Stimulated activated CD8-positive, alpha-beta memory T cell treated with anti-CD3 and anti-CD28 coated beads, Interleukin-2, amount 100 ng/mL, for 48 hours (primary cell): Measurements from ENCODE around the gene PGGHG.
"Not testable (repeated sequence)": the region's sequence is repeated elsewhere in the genome, so short reads cannot be mapped to it uniquely, and the experiment has no call there.

Experiments
- DNase-seq, 2 donors: peaks; one replicate each; pipeline ENCODE4 v3.0.0-alpha.2; 2020; ENCODE audit warnings: low read depth in 2 of 2

The PGGHG gene

DNA sequence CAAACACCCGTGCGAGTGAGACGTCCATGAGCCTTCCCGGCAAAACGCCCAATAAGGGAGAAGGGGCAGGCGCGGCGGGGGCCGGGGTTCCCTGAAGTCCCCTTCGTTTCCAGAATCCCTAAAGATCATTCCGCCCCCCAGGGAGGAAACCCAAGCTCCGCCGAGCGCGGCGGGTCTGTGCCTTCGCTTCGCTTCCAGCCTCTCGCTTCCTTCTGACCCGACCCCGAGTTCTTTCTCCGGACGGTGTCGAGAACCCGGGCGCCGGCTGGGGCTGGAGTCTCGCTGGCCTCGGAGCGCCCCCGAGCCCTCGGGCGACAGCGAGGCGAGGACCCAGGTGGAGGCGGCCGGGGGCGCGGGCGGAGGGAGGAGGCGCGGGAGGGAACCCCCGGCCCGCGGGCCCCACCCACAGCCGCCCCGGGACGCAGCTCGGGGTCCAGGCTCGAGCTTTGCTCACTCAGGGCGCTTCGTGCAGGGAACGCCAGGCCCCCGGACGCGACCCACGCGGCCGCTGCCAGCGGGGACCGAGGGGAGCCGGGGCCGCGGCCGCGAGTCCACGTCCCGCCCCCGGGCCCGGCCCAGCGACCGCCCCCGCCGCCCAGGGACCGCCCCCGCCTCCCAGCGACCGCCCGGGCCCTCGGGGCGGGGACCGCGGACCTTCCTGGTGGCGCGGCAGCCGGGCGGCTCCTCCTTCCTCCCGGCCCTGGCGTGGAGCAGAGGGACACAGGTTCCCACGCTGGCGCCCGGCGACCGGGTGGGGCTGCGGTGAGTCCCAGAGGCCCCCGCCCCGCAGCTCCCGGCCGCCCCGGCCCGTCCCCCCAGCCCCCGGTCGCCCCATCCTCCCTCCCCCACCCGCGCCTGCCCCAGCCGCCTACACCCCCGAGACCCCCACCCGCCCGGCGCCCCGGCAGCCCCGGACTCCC, at the start of gene PGGHG:
Gene PGGHG (plus strand): TSS at position 649 of the 920 bp plus-strand sequence. CDS start 691 bp downstream, outside the sequence.
- DNase-seq: no peak

DNA sequence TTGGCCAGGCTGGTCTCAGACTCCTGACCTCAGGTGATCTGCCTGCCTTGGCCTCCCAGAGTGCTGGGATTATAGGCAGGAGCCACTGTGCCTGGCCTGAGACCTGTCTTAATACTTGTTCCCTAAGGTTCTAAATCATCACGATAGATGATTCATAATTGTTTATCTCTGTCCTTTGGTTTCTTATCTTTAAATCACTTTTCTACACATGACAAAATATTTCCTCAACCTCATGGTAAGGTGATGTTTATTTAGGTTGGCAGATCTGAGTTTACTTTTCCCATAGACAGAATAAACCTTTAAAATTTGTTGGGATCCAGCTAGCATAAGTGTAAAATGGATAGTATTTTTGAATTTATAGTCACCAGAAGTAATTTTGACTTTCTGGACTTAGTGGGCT, 48.6 kb upstream of the PGGHG start:
- no peak for DNase-seq

DNA sequence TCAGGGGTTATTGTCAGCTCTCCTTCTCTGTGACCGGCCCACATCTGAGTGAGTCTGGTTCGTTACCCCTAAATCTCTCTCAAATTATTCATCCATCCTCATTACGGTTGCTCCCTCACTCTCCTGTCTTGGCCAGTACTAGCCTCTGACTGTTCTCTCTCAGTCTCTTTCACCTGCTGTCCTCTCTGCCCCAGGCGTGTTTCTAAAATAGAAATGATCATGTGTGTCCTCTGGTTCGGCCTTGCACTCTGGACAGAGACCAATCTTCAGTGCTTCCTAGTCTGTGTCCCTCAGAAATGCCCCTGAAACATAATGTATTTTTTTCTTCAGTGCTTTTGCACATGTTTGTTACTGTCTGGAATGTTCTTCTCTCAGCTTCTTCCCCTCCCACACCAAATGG, 47.3 kb upstream of the PGGHG start:
- DNase-seq: no peak

DNA sequence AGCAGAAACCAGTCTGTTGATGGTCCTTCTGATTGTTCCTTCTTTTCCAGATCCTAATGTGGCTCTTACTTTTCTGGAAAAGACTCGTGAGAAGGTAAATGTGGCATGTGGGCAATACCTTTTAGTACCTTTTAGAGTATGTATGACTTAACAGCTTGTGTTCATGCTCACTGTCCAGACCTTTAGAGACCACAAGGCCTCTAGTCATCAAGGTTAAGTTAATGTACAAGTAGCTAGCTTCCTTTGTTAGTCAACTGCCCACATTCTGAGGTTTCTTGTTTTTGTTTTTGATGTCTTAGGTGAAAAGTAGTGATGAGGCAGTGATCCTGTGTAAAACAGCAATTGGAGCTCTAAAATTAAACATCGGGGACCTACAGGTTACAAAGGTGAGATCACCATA, 44.5 kb upstream of the PGGHG start:
- DNase-seq: no peak

DNA sequence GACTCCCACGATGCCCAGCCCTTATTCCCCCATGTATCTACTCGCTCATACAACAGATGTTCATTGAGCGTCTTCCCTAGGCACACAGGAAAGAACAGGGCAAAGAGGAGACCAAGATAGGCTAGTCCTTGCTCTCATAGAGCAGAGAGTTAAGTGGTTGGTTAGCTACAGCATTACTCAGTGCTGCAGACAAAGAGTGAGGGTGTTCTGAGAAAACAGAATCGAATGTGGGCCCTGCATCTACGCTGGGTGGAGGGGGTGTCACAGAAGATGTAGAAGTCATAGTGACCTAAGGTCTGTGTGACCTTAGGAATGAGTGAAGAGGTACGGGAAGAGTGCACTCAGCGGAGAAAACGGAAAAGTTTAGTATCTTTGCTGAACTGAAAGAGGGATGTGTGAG, 39.9 kb upstream of the PGGHG start:
- no peak for DNase-seq

DNA sequence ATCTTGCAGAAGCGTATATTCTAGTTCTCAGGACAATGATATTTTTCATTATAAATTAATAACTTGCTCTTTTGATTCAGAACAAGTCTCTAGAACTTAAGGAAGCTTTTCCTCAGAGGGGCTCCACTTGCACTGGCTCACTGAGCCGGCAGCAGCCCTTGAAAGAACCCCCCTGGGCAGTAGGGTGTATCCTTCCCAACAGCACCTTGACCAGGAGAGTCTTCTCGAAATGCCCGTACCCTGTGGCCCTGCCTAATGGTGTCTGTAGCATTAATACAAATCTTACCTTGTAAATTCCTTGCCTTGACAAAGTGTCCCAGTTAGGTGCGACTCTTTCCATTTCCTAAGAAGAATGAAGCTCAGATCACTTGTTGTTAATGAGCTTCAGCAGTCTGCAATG, 38.7 kb upstream of the PGGHG start:
- DNase-seq: no peak

DNA sequence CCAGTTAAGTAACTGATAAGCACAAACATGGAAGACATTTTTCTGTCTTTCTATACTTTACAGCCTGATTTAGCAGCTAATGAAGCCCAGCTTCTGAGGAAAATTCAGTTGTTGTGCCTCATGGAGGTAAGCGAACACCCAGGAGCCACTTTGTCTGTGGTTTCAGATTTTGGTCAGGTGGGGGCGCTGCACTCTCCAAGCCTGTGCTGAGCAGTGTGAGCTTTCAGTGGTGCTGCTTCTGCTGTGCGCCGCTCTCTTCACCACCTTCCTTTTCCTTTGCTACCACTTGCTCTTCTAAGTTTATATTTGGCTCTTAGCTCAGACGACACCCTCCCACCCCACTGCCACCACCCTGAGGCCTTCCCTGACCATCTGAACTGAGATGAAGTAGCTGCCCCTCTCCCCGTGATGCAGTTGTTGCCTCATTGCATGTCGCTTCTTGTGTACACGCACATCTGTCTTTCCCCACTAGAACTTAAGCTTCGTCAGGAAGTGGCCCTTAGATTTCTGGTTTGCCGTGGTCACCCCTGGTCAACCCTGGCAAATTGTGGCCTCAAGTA, 38.1 kb upstream of the PGGHG start:
- DNase-seq: peak in 1 of 2 donors; percentile 64

DNA sequence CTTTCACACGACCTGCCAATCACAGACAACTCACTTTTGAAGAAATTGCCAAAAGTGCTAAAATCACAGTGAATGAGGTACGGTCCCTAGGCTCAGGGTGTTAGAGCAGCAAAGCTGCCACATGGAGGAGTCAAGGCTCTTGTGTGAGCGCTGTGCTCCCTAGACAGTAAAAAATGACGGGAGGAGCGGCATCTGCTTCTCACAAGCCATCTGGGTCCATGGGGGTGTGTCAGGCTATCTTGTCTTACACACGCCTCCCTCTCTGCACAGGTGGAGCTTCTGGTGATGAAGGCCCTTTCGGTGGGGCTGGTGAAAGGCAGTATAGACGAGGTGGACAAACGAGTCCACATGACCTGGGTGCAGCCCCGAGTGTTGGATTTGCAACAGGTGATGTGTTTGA, 37.4 kb upstream of the PGGHG start:
- DNase-seq: no peak

DNA sequence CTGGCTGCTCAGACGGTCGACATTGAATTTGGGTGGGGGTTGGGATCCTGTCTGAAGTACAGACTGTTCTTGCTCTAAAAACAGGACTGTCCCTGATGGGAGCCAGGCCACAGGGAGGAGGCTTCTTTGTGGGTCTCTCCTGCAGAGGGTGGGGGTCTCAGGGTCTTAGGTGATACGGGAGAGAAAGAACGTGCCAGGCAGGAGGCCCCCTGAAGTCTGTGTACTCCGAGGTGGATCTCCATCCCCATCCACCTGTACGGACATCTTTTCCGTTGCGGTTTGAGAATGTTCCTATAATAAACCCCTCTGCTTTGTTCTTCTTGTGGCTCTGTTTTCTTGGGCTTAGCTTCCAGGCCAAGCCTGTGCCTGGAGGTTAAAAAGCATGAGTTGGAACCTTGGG, 36.3 kb upstream of the PGGHG start:
- DNase-seq: no peak

DNA sequence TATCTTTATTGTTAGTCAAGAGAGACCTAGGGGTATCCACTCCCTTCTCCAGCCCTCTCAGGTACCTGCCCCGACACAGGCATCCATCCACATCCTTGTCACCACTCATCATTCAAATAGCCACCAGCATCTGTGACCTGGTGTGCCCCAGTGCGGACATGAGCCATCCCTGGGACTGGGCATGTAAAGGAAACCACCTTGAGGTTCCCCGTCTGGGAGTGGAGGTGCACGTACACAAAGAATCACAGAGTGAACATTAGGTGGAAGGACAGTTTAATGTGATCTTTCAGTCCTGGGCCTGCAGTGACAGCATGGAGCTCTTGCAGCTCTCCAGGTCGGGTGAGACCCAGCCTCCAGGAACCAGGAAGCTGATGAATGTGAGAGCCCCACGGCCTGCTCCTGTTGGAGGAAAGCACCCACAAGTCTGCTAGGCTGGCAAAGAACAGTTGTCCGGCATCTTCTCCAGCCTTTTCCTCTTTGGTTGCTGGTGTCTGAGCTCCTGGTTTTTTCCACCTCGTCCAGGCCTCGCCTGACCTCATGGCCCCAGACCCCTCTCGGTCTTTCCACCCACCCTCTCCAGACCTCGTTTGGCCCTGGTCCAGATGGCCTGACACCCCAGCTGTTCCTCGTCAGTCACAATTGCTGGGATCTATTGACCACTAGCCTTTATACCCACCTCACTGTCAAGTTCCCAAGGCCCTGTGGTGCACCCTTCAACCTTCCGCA, 35.6 kb upstream of the PGGHG start:
- DNase-seq: no peak

DNA sequence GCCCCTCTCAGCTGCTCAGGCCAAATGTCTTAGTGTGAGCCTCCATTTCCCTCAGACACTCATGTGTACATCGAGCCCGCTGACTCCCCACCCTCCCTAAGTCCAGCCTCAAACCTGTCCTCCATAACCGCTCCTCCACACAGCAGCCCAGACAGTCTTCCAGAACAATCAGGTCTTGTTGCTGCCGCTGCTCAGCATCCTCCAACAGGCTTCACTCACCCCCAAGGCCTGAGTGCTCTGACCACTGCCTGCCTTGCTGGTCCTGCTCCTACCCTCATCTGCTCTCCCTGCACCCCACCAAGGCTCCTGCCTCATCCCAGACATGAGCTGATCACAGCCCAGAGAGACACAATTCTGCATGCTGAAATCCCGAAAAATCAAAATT, 35.0 kb upstream of the PGGHG start:
- no peak for DNase-seq

DNA sequence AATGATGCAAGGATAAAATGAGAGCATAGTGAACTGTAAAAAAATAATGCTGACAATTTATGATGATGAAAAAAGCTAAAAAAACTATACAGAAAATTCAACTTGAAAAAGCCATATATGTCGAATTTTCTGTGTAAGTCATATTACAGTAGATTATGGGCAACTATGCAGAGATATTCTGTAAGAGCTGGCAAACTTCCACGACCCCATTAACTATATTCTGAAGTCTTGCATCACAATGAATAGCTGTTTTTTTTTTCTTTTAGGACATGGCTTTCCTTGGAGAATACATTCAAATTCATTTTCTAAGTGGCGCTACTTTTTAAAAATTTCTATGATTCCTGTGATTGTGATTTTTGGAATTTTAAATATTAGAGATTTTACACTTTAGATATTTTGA, 33.8 kb upstream of the PGGHG start:
- DNase-seq: no peak

DNA sequence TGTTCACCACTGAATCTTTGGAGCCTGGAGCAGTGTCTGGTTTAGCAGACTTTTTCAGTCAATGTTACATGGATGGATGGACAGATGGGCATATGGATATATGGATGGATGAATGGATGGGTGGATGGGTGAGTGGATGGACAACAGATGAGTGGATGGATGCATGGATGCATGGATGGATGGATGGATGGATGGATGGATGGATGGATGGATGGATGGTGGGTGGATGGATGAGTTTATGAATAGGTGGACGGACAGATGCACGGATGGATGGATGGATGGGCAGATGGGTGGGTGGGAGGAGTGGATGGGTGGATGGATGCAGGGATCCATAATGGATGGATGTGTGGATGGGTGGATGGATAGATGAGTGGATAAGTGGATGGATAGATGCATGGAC, 33.1 kb upstream of the PGGHG start:
- DNase-seq: no peak

DNA sequence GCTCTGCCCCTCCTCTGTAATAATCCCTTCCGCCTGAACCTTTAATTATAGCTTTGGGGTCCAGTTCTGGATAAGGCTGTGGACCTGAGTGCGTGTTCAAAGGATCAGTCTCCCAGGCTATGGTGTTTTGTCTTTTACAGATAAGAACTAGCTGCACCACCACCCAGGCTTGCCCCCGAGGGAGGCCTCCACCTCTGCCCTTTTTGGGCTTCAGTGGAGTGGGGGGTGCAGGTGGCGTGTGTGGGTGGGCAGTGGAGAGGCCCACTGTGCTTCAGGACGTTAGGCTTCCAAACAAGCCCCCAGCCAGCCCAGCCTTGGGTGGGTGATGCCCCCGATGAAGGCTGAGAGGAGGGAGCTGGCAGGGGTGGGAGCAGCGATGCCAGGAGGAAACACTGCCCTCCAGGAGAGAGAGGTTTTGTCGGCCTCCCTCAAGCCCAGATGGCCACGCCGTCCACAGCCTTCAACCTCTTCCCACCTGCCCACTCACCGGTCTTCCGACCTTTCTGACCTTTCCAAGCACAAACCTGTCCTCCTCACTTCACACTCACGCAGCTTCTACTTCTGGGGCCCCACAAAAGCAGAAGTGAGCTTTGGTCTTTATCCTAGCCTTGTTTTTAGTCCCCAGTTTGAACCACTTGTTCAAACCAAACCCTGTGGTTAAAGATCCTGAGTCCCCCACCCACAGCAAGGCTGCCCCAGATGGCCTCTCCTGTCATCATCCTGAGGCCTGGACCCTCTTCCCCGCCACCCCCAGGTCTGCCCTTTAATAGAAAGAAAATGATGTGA, 31.8 kb upstream of the PGGHG start:
- DNase-seq: no peak

DNA sequence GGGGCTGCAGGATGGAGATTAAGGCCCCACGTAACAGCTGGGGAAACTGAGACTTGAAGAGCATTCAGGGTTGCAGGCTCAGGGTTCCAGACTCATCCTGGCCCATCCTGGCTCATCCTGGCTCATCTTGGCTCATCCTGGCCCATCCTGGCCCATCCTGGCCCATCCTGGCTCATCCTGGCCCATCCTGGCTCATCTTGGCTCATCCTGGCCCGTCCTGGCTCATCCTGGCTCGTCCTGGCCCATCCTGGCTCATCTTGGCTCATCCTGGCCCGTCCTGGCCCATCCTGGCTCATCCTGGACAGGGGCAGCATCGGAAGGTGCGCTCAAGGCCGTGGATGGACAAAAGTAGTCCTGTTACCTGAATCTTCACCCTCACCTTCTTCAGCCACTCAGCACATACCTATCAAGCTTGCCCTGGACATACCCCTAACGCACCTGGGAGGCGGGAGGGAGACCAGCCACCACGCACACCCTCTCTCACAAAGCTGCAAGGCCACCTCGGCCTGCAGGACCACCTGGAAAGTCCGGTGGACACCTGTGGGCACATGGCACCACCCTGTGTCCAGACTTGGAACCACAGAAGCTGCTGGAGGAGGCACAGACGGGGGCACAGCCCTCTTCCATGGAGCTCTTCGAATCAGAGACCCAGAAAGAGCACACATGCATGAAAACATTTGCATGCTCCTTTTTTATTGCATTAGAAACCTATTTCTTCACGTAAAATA, 31.0 kb upstream of the PGGHG start:
- DNase-seq: no peak

DNA sequence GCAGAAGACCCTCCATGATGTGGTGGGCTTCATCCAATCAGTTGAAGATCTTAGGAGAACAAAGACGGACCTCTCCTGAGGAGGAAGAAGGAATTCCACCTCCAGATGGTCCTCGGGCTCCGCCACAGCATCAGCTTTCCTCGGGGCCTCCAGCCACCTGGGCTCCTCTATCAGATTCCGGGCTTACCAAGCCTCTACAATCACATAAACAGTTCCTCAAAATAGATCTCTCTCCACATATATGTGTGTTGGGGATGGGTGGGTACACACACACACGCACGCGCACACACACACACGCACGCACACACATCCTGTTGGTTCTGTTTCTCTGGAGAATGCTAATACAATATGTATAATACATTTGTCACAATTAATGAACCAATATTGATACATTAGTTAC, 29.5 kb upstream of the PGGHG start:
- DNase-seq: no peak

DNA sequence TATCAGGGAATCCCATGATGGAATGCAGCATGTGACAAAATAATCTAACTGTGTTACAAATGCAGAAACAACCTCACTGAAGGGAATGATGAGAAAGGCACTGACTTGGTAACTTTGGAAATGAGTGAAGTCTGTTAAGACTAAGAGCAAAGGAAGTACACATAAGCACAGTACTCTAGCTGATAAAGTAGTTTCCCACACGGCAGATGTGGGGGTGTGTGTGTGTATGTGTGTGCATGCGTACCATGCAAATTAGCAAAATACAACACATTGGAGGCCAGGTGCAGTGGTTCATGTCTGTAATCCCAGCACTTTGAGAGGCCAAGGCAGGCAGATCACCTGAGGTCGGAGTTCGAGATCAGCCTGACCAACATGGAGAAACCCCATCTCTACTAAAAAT, 27.3 kb upstream of the PGGHG start:
- DNase-seq: no peak

DNA sequence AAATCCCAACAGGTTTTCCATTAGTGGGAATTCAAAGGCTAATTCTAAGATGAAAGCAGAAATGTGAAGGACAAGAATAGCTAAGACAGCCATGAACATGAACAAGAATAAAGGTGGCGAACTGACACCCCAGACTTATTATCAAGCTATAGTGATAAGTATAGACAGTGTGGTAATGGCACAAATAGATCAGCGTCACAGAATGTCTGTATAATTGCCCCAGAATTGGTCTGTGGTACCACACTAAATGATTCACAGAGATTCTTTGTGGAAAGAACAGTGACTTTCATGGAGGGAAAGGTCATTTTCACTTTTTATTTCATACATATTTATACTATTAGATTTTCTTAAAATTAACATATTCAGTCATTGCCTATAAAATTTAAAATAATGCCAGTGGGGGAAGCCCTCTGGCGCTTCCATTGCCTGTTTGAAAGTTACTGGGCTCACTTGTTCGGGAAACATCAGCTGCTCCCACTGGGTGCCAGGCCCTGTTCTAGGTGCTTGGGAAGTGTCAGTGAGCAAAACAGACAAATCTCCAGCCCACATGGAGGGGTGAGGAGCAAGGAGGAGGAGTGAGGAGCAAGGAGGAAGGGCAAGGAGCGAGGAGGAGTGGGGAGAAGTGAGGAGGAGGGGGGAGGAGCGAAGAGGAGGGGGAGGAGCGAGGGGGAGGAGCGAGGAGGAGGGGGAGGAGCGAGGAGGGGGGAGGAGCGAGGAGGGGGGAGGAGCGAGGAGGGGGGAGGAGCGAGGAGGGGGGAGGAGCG, 22.1 kb upstream of the PGGHG start:
- DNase-seq: no peak

DNA sequence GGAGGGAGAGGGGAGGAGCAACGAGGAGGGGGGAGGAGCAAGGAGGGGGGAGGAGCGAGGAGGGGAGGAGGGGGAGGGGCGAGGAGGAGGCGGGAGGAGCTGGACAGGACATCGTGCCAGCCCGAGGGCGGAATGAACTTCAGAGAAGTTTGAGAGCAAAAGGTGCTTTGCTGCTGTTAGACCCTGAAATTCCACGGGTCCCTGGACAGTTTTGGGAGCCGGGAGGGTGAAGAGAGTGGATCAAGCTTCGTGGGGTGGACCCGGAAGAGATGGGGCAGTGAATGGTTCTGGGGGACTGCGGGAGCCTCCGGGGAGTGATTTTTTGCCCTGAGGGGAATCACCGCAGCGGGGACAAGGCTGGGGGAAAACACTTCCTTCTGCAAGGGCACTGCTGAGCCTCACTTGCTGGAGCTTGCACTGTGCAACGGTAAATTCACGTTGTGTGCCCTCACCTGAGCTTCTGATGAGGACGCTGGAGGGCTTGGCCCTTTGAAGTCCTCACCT, 21.4 kb upstream of the PGGHG start:
- DNase-seq: peak in 1 of 2 donors; percentile 51

DNA sequence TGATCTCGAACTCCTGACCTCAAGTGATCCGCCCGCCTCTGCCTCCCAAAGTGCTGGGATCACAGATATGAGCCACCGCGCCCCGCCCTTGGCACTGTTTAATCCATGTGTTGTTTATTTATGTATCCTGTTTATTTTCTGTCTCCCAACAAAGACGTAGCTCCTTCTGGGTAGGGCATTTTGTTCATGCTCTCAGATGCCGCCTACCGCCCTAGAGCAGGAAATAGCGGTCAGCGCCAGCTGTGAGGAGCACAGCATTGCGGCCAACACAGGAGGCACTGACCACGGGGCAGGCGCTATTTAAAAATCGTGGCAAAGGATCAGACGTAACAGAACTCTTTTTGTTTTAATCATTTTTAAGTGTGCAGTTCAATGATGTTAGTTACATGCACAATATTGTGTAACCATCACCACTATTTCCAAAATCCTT, 20.2 kb upstream of the PGGHG start:
- DNase-seq: not testable (repeated sequence)
